OCI-LY1 (cell line): Measurements from ENCODE around the gene FYN.

ENCODE experiments used
- H2AFZ ChIP-seq: fragments of 200-600 bp; sonication (generic), shearing (Covaris generic); 2 replicates; pipeline ENCODE4 v1.6.0; 2014; ENCODE audit warnings: antibody characterized with exemption, mild to moderate bottlenecking, low read length
- H3F3A ChIP-seq: fragments of 200-600 bp; sonication (generic), shearing (Covaris generic); 2 replicates; pipeline ENCODE4 v1.6.0; 2014; ENCODE audit warnings: mild to moderate bottlenecking, antibody characterized with exemption, low read length, moderate library complexity; ENCODE audit not compliant: insufficient read depth
- H3K27ac ChIP-seq: fragments of 200-600 bp; sonication (generic); 2 replicates; pipeline ENCODE4 v1.5.1; 2014; ENCODE audit warnings: low read length, mixed run types, mild to moderate bottlenecking, low read depth; ENCODE audit not compliant: poor library complexity, severe bottlenecking
- H3K27me3 ChIP-seq: fragments of 200-600 bp; sonication (generic); 2 replicates; pipeline ENCODE4 v1.6.0; 2014; ENCODE audit warnings: antibody characterized with exemption, mild to moderate bottlenecking, low read length, moderate library complexity; ENCODE audit not compliant: insufficient read depth
- H3K36me3 ChIP-seq: fragments of 200-600 bp; sonication (generic); 2 replicates; pipeline ENCODE4 v1.6.1; 2014; ENCODE audit warnings: mild to moderate bottlenecking, antibody characterized with exemption, low read length, moderate library complexity, mixed read lengths; ENCODE audit not compliant: insufficient read depth
- H3K4me1 ChIP-seq: fragments of 200-600 bp; sonication (generic); 2 replicates; pipeline ENCODE4 v1.5.1; 2014; ENCODE audit warnings: mild to moderate bottlenecking, low read length, moderate library complexity; ENCODE audit not compliant: insufficient read depth, severe bottlenecking
- H3K4me2 ChIP-seq: fragments of 200-600 bp; sonication (generic), shearing (Covaris generic); 2 replicates; pipeline ENCODE4 v1.6.1; 2014; ENCODE audit warnings: low read length
- H3K4me3 ChIP-seq: fragments of 200-600 bp; sonication (generic); 2 replicates; pipeline ENCODE4 v1.5.1; 2014; ENCODE audit warnings: low read length, low read depth, mild to moderate bottlenecking, mixed read lengths; ENCODE audit not compliant: poor library complexity, severe bottlenecking
- H3K79me2 ChIP-seq: fragments of 200-600 bp; shearing (Covaris generic); 2 replicates; pipeline ENCODE4 v1.6.1; 2016; ENCODE audit warnings: mixed run types, low read length, mixed read lengths; ENCODE audit not compliant: insufficient read depth
- H3K9ac ChIP-seq: fragments of 200-600 bp; sonication (generic), shearing (Covaris generic); 2 replicates; pipeline ENCODE4 v1.6.1; 2014; ENCODE audit warnings: mild to moderate bottlenecking, low read length, mixed read lengths
- H3K9me2 ChIP-seq: fragments of 200-600 bp; sonication (generic), shearing (Covaris generic); 2 replicates; pipeline ENCODE4 v1.6.1; 2014; ENCODE audit warnings: low read depth, mild to moderate bottlenecking, low read length, mixed read lengths
- H3K9me3 ChIP-seq: fragments of 200-600 bp; shearing (Covaris generic); 2 replicates; pipeline ENCODE4 v1.6.1; 2014; ENCODE audit warnings: low read length, mixed read lengths
- H4K20me1 ChIP-seq: fragments of 200-600 bp; sonication (generic), shearing (Covaris generic); 2 replicates; pipeline ENCODE4 v1.6.0; 2016; ENCODE audit warnings: mild to moderate bottlenecking, low read length; ENCODE audit not compliant: insufficient read depth
- CTCF ChIP-seq: fragments of 200-600 bp; sonication (generic), shearing (Covaris generic); IDR thresholded peaks from 2 replicates; pipeline ENCODE4 v1.5.1; 2017; ENCODE audit warnings: mild to moderate bottlenecking, antibody characterized with exemption, low read length, moderate library complexity, mixed read lengths
- EZH2 ChIP-seq: fragments of 200-600 bp; sonication (generic), shearing (Covaris generic); IDR thresholded peaks from 2 replicates; pipeline ENCODE4 v1.8.0; 2017; ENCODE audit warnings: borderline replicate concordance, mixed run types, mild to moderate bottlenecking, antibody characterized with exemption, low read length, moderate library complexity, mixed read lengths

The FYN gene

GRCh38 chr6:111646034-111646433, 227.2 kb downstream of the FYN start:
- Histone ChIP-seq H3K9ac (no peak overlapping the region), H3K4me1 (peaks cover 6% of the 10 kb centered on the region), H3K27ac (no peak overlapping the region), H3K9me3 (no peaks in the 10 kb centered on the region), H2AFZ (no peak overlapping the region), H3K4me2 (no peak overlapping the region), H3K4me3 (no peak overlapping the region), H3K36me3 (no peaks in the 10 kb centered on the region), H3K27me3 (peaks cover 4% of the 10 kb centered on the region; the same call in 1 of the 2 replicates), H3K9me2 (no peaks in the 10 kb centered on the region), H3F3A (no peaks in the 10 kb centered on the region), H4K20me1 (no peaks in the 10 kb centered on the region), H3K79me2 (no peaks in the 10 kb centered on the region)
- TF ChIP-seq CTCF, result no peak
- TF ChIP-seq EZH2, result no peak

- no peak overlapping the region for H3K9ac ChIP-seq
- no peak overlapping the region for H2AFZ ChIP-seq
- H3K9me3 ChIP-seq, result no peaks in the 10 kb centered on the region
- peaks cover 6% of the 10 kb centered on the region for H3K4me1 ChIP-seq
- peaks cover 4% of the 10 kb centered on the region; the same call in 1 of the 2 replicates for H3K27me3 ChIP-seq
- TF ChIP-seq CTCF (no peak), EZH2 (no peak)
- no peaks in the 10 kb centered on the region for H3K79me2 ChIP-seq
- no peak overlapping the region for H3K27ac ChIP-seq
- no peaks in the 10 kb centered on the region for H3F3A ChIP-seq
- no peak overlapping the region for H3K4me3 ChIP-seq
- H4K20me1 ChIP-seq, result no peaks in the 10 kb centered on the region
- no peaks in the 10 kb centered on the region for H3K9me2 ChIP-seq
- H3K36me3 ChIP-seq, result no peaks in the 10 kb centered on the region
- no peak overlapping the region for H3K4me2 ChIP-seq
Measured at GRCh38 chr6:111644893-111645430, 228.3 kb downstream of the FYN start.

GRCh38 chr6:111642463-111643158, 230.6 kb downstream of the FYN start:
- no peaks in the 10 kb centered on the region for H3K36me3 ChIP-seq
- peak overlapping the region; percentile 88 for H2AFZ ChIP-seq
- no peaks in the 10 kb centered on the region for H3K27me3 ChIP-seq
- H3K9me2 ChIP-seq, result no peaks in the 10 kb centered on the region
- no peaks in the 10 kb centered on the region for H3K79me2 ChIP-seq
- H3K4me1 ChIP-seq, result peaks cover 6% of the 10 kb centered on the region
- no peaks in the 10 kb centered on the region for H3F3A ChIP-seq
- H3K9ac ChIP-seq, result no peak overlapping the region; the same call in 1 of the 2 replicates
- H3K4me3 ChIP-seq, result peak overlapping the region; percentile 21
- no peak overlapping the region for H3K27ac ChIP-seq
- TF ChIP-seq EZH2 (no peak), CTCF (peak; percentile 78)
- no peaks in the 10 kb centered on the region for H4K20me1 ChIP-seq
- H3K9me3 ChIP-seq, result no peaks in the 10 kb centered on the region
- H3K4me2 ChIP-seq, result peak overlapping the region; percentile 63
